Mesenchymal stem cell (in vitro differentiated cells and primary cell): ENCODE results near the gene OSBPL2.

Experiments used
- DNase-seq: peaks from one replicate; pipeline ENCODE4 v3.0.0-alpha.2; 2013
- H2AFZ ChIP-seq: one replicate; pipeline ENCODE4 v1.6.1; 2013; ENCODE audit warnings: low read depth, mild to moderate bottlenecking, control low read depth, inconsistent platforms, low read length, moderate library complexity
- H2AK5ac ChIP-seq: 2 replicates; pipeline ENCODE4 v1.6.1; 2013; ENCODE audit warnings: low read length, moderate library complexity, mild to moderate bottlenecking, inconsistent platforms; ENCODE audit not compliant: severe bottlenecking
- H2BK120ac ChIP-seq: one replicate; pipeline ENCODE4 v1.6.1; 2013; ENCODE audit warnings: low read depth, mild to moderate bottlenecking, inconsistent platforms, low read length, moderate library complexity
- H2BK12ac ChIP-seq, 2 experiments: one replicate each; pipeline ENCODE4 v1.6.1; 2013; ENCODE audit warnings: inconsistent platforms in 2 of 2, low read length in 2 of 2, mild to moderate bottlenecking in 2 of 2, moderate library complexity in 2 of 2, control low read depth in 1 of 2
- H2BK15ac ChIP-seq: one replicate; pipeline ENCODE4 v1.6.1; 2013; ENCODE audit warnings: mild to moderate bottlenecking, low read depth, inconsistent platforms; ENCODE audit not compliant: poor library complexity, severe bottlenecking
- H2BK5ac ChIP-seq: 2 replicates; pipeline ENCODE4 v1.6.1; 2013; ENCODE audit warnings: low read depth, mild to moderate bottlenecking, low read length, control low read depth, inconsistent platforms; ENCODE audit not compliant: poor library complexity, severe bottlenecking
- H3K14ac ChIP-seq, 2 experiments: one replicate each; pipeline ENCODE4 v1.6.1; 2013; ENCODE audit warnings: inconsistent platforms in 2 of 2, low read length in 2 of 2, control low read depth in 1 of 2, mild to moderate bottlenecking in 1 of 2, moderate library complexity in 1 of 2
- H3K18ac ChIP-seq, 2 experiments: one replicate each; pipeline ENCODE4 v1.6.1; 2013; ENCODE audit warnings: inconsistent platforms in 2 of 2, low read length in 2 of 2, control low read depth in 1 of 2, low read depth in 1 of 2, mild to moderate bottlenecking in 1 of 2
- H3K23ac ChIP-seq, 2 experiments: one replicate each; pipeline ENCODE4 v1.6.1; 2013; ENCODE audit warnings: inconsistent platforms in 2 of 2, low read length in 2 of 2, mild to moderate bottlenecking in 2 of 2, moderate library complexity in 2 of 2, control low read depth in 1 of 2
- H3K27ac ChIP-seq: 2 replicates; pipeline ENCODE4 v1.5.1; 2013; ENCODE audit warnings: mild to moderate bottlenecking, moderate library complexity, low read length, control low read depth, inconsistent platforms; ENCODE audit not compliant: poor library complexity, severe bottlenecking
- H3K27me3 ChIP-seq, 2 experiments: 2 replicates each; pipeline versions ENCODE4 v1.6.1 to v1.7.0; 2013; ENCODE audit warnings: low read length in 2 of 2, mild to moderate bottlenecking in 2 of 2, moderate library complexity in 2 of 2, control low read depth in 1 of 2, inconsistent platforms in 1 of 2; ENCODE audit not compliant: control insufficient read depth in 1 of 2, insufficient read depth in 1 of 2
- H3K36me3 ChIP-seq, 2 experiments: 2 replicates each; pipeline versions ENCODE4 v1.6.1 to v1.7.0; 2013; ENCODE audit warnings: low read length in 2 of 2, control low read depth in 1 of 2, inconsistent platforms in 1 of 2, low read depth in 1 of 2, mild to moderate bottlenecking in 1 of 2; ENCODE audit not compliant: insufficient read depth in 2 of 2, control insufficient read depth in 1 of 2
- H3K4ac ChIP-seq, 2 experiments: one replicate each; pipeline ENCODE4 v1.6.1; 2013; ENCODE audit warnings: inconsistent platforms in 2 of 2, low read length in 2 of 2, mild to moderate bottlenecking in 2 of 2, moderate library complexity in 2 of 2, control low read depth in 1 of 2, low read depth in 1 of 2
- H3K4me1 ChIP-seq: 2 replicates; pipeline ENCODE4 v1.6.1; 2013; ENCODE audit warnings: low read depth, low read length, control low read depth; ENCODE audit not compliant: control insufficient read depth, insufficient read depth
- H3K4me2 ChIP-seq: 2 replicates; pipeline ENCODE4 v1.6.1; 2013; ENCODE audit warnings: low read length, mild to moderate bottlenecking, inconsistent platforms; ENCODE audit not compliant: poor library complexity, severe bottlenecking
- H3K4me3 ChIP-seq, 2 experiments: 2 replicates each; pipeline versions ENCODE4 v1.5.1 to v1.7.0; 2013; ENCODE audit warnings: low read length in 2 of 2, mild to moderate bottlenecking in 2 of 2, control low read depth in 1 of 2, low read depth in 1 of 2; ENCODE audit not compliant: insufficient read depth in 1 of 2
- H3K79me1 ChIP-seq: replicated peaks from 2 replicates; pipeline ENCODE4 v1.6.1; 2013; ENCODE audit warnings: mild to moderate bottlenecking, control low read depth, low read length, inconsistent platforms; ENCODE audit not compliant: poor library complexity, severe bottlenecking
- H3K9ac ChIP-seq: 2 replicates; pipeline ENCODE4 v1.7.0; 2013; ENCODE audit warnings: mild to moderate bottlenecking, low read length, moderate library complexity
- H3K9me3 ChIP-seq: 2 replicates; pipeline ENCODE4 v1.7.0; 2013; ENCODE audit warnings: mild to moderate bottlenecking, low read length; ENCODE audit not compliant: control insufficient read depth
- H4K8ac ChIP-seq: one replicate; pipeline ENCODE4 v1.6.1; 2013; ENCODE audit warnings: inconsistent platforms, mild to moderate bottlenecking, low read length, moderate library complexity
- H4K91ac ChIP-seq: one replicate; pipeline ENCODE4 v1.6.1; 2013; ENCODE audit warnings: mild to moderate bottlenecking, low read length, inconsistent platforms
- WGBS: methylation state at CpG from one replicate; pipeline ENCODE4 v1.1.7; 2013; ENCODE audit warnings: mixed read lengths; 5-methylcytosine and 5-hydroxymethylcytosine counted together

The OSBPL2 gene

GRCh38 chr20:62299666-62300236 is 61.4 kb downstream of the OSBPL2 start:
- Histone ChIP-seq H3K36me3 (peaks cover 28 to 60% of the 10 kb centered on the region in 2 experiments), H3K23ac (no peak overlapping the region), H3K4me3 (no peak overlapping the region), H2BK5ac (no peak overlapping the region), H3K27ac (no peak overlapping the region), H2AK5ac (no peak overlapping the region), H3K18ac (no peak overlapping the region), H4K91ac (no peak overlapping the region), H2BK15ac (no peak overlapping the region), H3K4me2 (no peak overlapping the region), H3K4me1 (peaks cover 14% of the 10 kb centered on the region), H3K4ac (no peak overlapping the region), H3K9me3 (no peaks in the 10 kb centered on the region), H3K27me3 (no peaks in the 10 kb centered on the region), H2BK12ac (no peak overlapping the region), H3K14ac (no peak overlapping the region), H4K8ac (no peak overlapping the region), H2BK120ac (no peak overlapping the region), H3K9ac (no peak overlapping the region), H2AFZ (no peak overlapping the region), H3K79me1 (peaks cover 16% of the 10 kb centered on the region)
- WGBS: 90% methylated on average over 12 of the region's 12 CpGs
- DNase-seq: no peak

- Histone ChIP-seq H3K4ac (no peak overlapping the region), H4K91ac (no peak overlapping the region), H2BK5ac (no peak overlapping the region), H3K36me3 (peaks cover 29 to 62% of the 10 kb centered on the region in 2 experiments), H2AK5ac (no peak overlapping the region), H2BK120ac (no peak overlapping the region), H3K18ac (no peak overlapping the region), H3K79me1 (peaks cover 13% of the 10 kb centered on the region), H3K9ac (no peak overlapping the region), H3K4me3 (no peak overlapping the region), H2AFZ (no peak overlapping the region), H4K8ac (peak overlapping the region; percentile 19), H3K4me2 (no peak overlapping the region), H3K4me1 (peaks cover 19% of the 10 kb centered on the region), H3K14ac (no peak overlapping the region), H2BK12ac (peak overlapping the region in 1 of 2 experiments; percentile 54), H3K27me3 (no peaks in the 10 kb centered on the region), H3K27ac (no peak overlapping the region), H3K9me3 (no peaks in the 10 kb centered on the region), H2BK15ac (no peak overlapping the region), H3K23ac (no peak overlapping the region)
- DNase-seq: no peak
- WGBS: 79% methylated on average over 11 of the region's 11 CpGs
These were observed 62.0 kb downstream of the OSBPL2 start for GRCh38 chr20:62300319-62300718.

GRCh38 chr20:62301111-62301668 is 62.9 kb downstream of the OSBPL2 start:
- H2BK120ac ChIP-seq: no peak overlapping the region
- no peak overlapping the region for H2BK12ac ChIP-seq
- no peak for DNase-seq
- no peak overlapping the region for H3K4ac ChIP-seq
- no peak overlapping the region for H2AFZ ChIP-seq
- no peak overlapping the region for H4K8ac ChIP-seq
- no peak overlapping the region for H3K18ac ChIP-seq
- H3K23ac ChIP-seq: no peak overlapping the region
- peaks cover 29 to 63% of the 10 kb centered on the region in 2 experiments for H3K36me3 ChIP-seq
- H3K9ac ChIP-seq: no peak overlapping the region
- H3K14ac ChIP-seq: no peak overlapping the region
- H2BK15ac ChIP-seq: no peak overlapping the region
- H3K79me1 ChIP-seq: peaks cover 13% of the 10 kb centered on the region
- no peak overlapping the region for H4K91ac ChIP-seq
- H2AK5ac ChIP-seq: no peak overlapping the region
- 89% methylated on average over 8 of the region's 11 CpGs for WGBS
- H3K4me1 ChIP-seq: peaks cover 27% of the 10 kb centered on the region
- H3K4me3 ChIP-seq: no peak overlapping the region
- H3K9me3 ChIP-seq: no peaks in the 10 kb centered on the region
- no peaks in the 10 kb centered on the region for H3K27me3 ChIP-seq
- H2BK5ac ChIP-seq: no peak overlapping the region
- H3K4me2 ChIP-seq: no peak overlapping the region
- no peak overlapping the region for H3K27ac ChIP-seq

GRCh38 chr20:62301773-62302340 is 63.5 kb downstream of the OSBPL2 start:
- Histone ChIP-seq H3K27ac (peak overlapping the region; percentile 89), H2AK5ac (no peak overlapping the region), H2BK120ac (peak overlapping the region; percentile 94), H3K14ac (no peak overlapping the region), H2AFZ (peak overlapping the region; percentile 57), H4K8ac (peak overlapping the region; percentile 67), H3K23ac (peak overlapping the region in 1 of 2 experiments; percentile 48), H3K4ac (peak overlapping the region in 1 of 2 experiments; percentile 63), H3K27me3 (no peaks in the 10 kb centered on the region), H2BK12ac (no peak overlapping the region), H3K9ac (peak overlapping the region; percentile 96), H3K4me1 (peaks cover 32% of the 10 kb centered on the region), H2BK5ac (peak overlapping the region; percentile 69), H4K91ac (no peak overlapping the region), H3K79me1 (peaks cover 13% of the 10 kb centered on the region), H3K18ac (peak overlapping the region in 1 of 2 experiments; percentile 97), H3K4me3 (peak overlapping the region; percentile 71 to 90), H3K9me3 (no peaks in the 10 kb centered on the region), H3K4me2 (peak overlapping the region; percentile 96), H3K36me3 (peaks cover 29 to 63% of the 10 kb centered on the region in 2 experiments), H2BK15ac (peak overlapping the region; percentile 97)
- DNase-seq: peak; percentile 97
- WGBS: 2% methylated on average over 23 of the region's 24 CpGs
